GM12878 (cell line): Measurements from ENCODE around the gene NHLRC3. TPM values are rescaled to one million over a fixed set of nuclear protein-coding genes. Genes with fewer than 3 reads are reported as not detected.

Source experiments
- ATAC-seq: fragments of 200-7000 bp; cut with Tn5 transposase; 3 replicates; pipeline ENCODE4 v1.9.1; 2020; ENCODE audit warnings: mild to moderate bottlenecking, moderate library complexity
- BruUV-seq: library from RNA; stranded (reverse); fragments of 400-500 nt; replicated peaks from 2 replicates; lab custom pipeline; 2021; lab: Mats Ljungman, UMichigan
- CTCF ChIA-PET: fragments of 300-600 bp; sonication (Branson Sonifier 250); formaldehyde crosslinking; extraction: SDS; loops from one replicate; lab custom pipeline; 2021; ENCODE audit warnings: inconsistent platforms; lab: Yijun Ruan, JAX
- POLR2A ChIA-PET: fragments of 350-600 bp; formaldehyde crosslinking; extraction: SDS; loops from one replicate; lab custom pipeline; 2021; ENCODE audit warnings: inconsistent platforms; lab: Charles Lee
- RAD21 ChIA-PET: fragments of 300-600 bp; sonication (Branson Sonifier 250); formaldehyde crosslinking; loops from one replicate; lab custom pipeline; 2023; ENCODE audit warnings: antibody characterized with exemption; ENCODE audit not compliant: unreplicated experiment; lab: Charles Lee
- SMC1A ChIA-PET: fragments of 300-600 bp; sonication (Branson Sonifier 250); formaldehyde crosslinking; loops from one replicate; lab custom pipeline; 2023; ENCODE audit not compliant: unreplicated experiment, uncharacterized antibody; lab: Charles Lee
- DNase-seq: peaks from one replicate; pipeline ENCODE4 v3.0.0-alpha.2; 2011; ENCODE audit warnings: low read depth, low spot score
- FAIRE-seq: peaks from 3 replicates; lab custom pipeline; 2011; peaks lifted over from hg19 to GRCh38; lab: Jason Lieb, UNC
- H2AFZ ChIP-seq: 2 replicates; pipeline ENCODE4 v1.6.0; 2011; ENCODE audit warnings: low read depth, low read length, control low read depth; ENCODE audit not compliant: control insufficient read depth
- H3K27ac ChIP-seq: 2 replicates; pipeline ENCODE4 v1.5.1; 2011; ENCODE audit warnings: control low read depth; ENCODE audit not compliant: control insufficient read depth, insufficient read depth
- H3K27me3 ChIP-seq, 2 experiments: replicated peaks in 1 of 2; 2 replicates each; pipeline versions ENCODE4 v1.6.0 to v1.6.1; 2011; ENCODE audit warnings: low read length in 1 of 2; ENCODE audit not compliant: control insufficient read depth in 2 of 2, insufficient read depth in 2 of 2
- H3K36me3 ChIP-seq, 2 experiments: 2 replicates each; pipeline ENCODE4 v1.5.1; 2011; ENCODE audit warnings: low read length in 1 of 2; ENCODE audit not compliant: control insufficient read depth in 2 of 2, insufficient read depth in 2 of 2
- H3K4me1 ChIP-seq: 2 replicates; pipeline ENCODE4 v1.6.1; 2011; ENCODE audit warnings: mild to moderate bottlenecking, low read length, moderate library complexity, mixed read lengths; ENCODE audit not compliant: control insufficient read depth, insufficient read depth
- H3K4me2 ChIP-seq: 2 replicates; pipeline ENCODE4 v1.6.0; 2011; ENCODE audit warnings: control low read depth; ENCODE audit not compliant: control insufficient read depth, insufficient read depth
- H3K4me3 ChIP-seq: fragments of 200-600 bp; sonication (generic); 2 replicates; pipeline ENCODE4 v1.5.1; 2016
- H3K79me2 ChIP-seq: 2 replicates; pipeline ENCODE4 v1.6.0; 2011; ENCODE audit warnings: low read length; ENCODE audit not compliant: control insufficient read depth, insufficient read depth
- H3K9ac ChIP-seq: 2 replicates; pipeline ENCODE4 v1.8.0; 2011; ENCODE audit warnings: low read length, control low read depth, mixed read lengths; ENCODE audit not compliant: control insufficient read depth, insufficient read depth
- H3K9me3 ChIP-seq: replicated peaks from 3 replicates; pipeline ENCODE4 v1.5.1; 2011; ENCODE audit warnings: mild to moderate bottlenecking, low read length; ENCODE audit not compliant: control insufficient read depth, insufficient read depth
- H4K20me1 ChIP-seq: 2 replicates; pipeline ENCODE4 v1.6.0; 2011; ENCODE audit not compliant: control insufficient read depth, insufficient read depth
- MTA3 ChIP-seq: IDR thresholded peaks from 2 replicates; pipeline ENCODE4 v1.6.1; 2012; ENCODE audit warnings: low read length, inconsistent platforms, borderline replicate concordance
- NRF1 ChIP-seq: conservative IDR thresholded peaks from 2 replicates; pipeline ENCODE4 v1.6.1; 2011; ENCODE audit warnings: mild to moderate bottlenecking, low read depth, low read length, improper control_type of control experiment
- WGBS: methylation state at CpG from one replicate; pipeline ENCODE4 v1.1.6; 2016; ENCODE audit warnings: low lambda C conversion rate; ENCODE audit not compliant: insufficient replicate concordance, insufficient coverage; ENCODE audit errors: missing lambda C conversion rate; 5-methylcytosine and 5-hydroxymethylcytosine counted together
- in situ Hi-C: fragments of 300-500 bp; cut with MboI; formaldehyde crosslinking; loops from 9 replicates; pipeline ENCODE4 v1.14.3; 2018; ENCODE audit warnings: mixed read lengths
- intact Hi-C: fragments of 100-400 bp; cut with micrococcal nuclease; formaldehyde crosslinking; loops from one replicate; pipeline ENCODE4 v1.14.2; 2022; ENCODE audit not compliant: unreplicated experiment
- polyA plus RNA-seq, 11 experiments: library from polyadenylated mRNA; depleted of rRNA in 4 of 11; unstranded in 6 of 11; stranded (reverse) in 5 of 11; fragments of >200 nt; fragmentation: Nextera tagmentation in 4 of 11; fragmentation: Illumina TruSeq in 1 of 11; extraction: Ambion mirVana in 4 of 11; extraction: Trizol in 1 of 11; gene quantifications; 1 replicate in 1 of 11; 2 replicates in 10 of 11; pipeline versions ENCODE4 v1.2.1 to v1.2.3, GENCODE V29; 2011 to 2016; ENCODE audit warnings: inconsistent platforms in 2 of 11, missing spikeins in 2 of 11, low read depth in 1 of 11
- total RNA-seq, 4 experiments: library from RNA; depleted of rRNA in 3 of 4; stranded (reverse); fragments of >200 nt in 3 of 4; fragmentation: Illumina TruSeq in 1 of 4; extraction: Trizol in 1 of 4; gene quantifications; 2 replicates each; pipeline versions ENCODE4 v1.2.1 to v1.2.3, GENCODE V29; 2013 to 2021
- TF ChIP-seq, protein P1 (sequence below): fragments of 450-650 bp; IDR thresholded peaks from 2 replicates; pipeline ENCODE4 v1.6.1; 2016; ENCODE audit warnings: mild to moderate bottlenecking

The NHLRC3 gene
- total and polyA plus RNA-seq, 10 of the 15 experiments (the other 5 are each of a cell fraction or from before 2014, with no cell fraction given): 8.3 to 38.0 (median 18.9) TPM

- ChIA-PET SMC1A (interaction anchor here (1.2 kb wide), 1 partner anchor 582 kb away, joined by 4 read pairs; no protein-coding TSS in a partner anchor), CTCF (interaction anchor here (0.9 to 1.1 kb wide), 3 partner anchors 10 to 119 kb away, joined by 3 to 5 read pairs (median 3); no protein-coding TSS in a partner anchor), POLR2A (interaction anchor here (0.7 kb wide), 1 partner anchor 18 kb away, joined by 3 read pairs; no protein-coding TSS in a partner anchor)
- H2AFZ ChIP-seq: no peak overlapping the region
- in situ Hi-C loops (no loop called here), intact Hi-C loops (loop anchor here (10.0 kb wide), 1 partner anchor 689 kb away; the partner anchor contains the start of gene UFM1)
- ATAC-seq: no peak
- WGBS: 89% methylated on average over 1 of the region's 1 CpG
- FAIRE-seq: no peak
- H3K4me1 ChIP-seq: no peaks in the 10 kb centered on the region; the same call in 1 of the 2 replicates
- peaks cover 76% of the 10 kb centered on the region for H3K79me2 ChIP-seq
- peaks cover 0 to 6% of the 10 kb centered on the region in 2 experiments; a peak in 2 of 4 replicates for H3K36me3 ChIP-seq
- peak overlapping the region; percentile 9; the same call in 1 of the 2 replicates for H3K27ac ChIP-seq
- no TSS peak for BruUV-seq
- no peak overlapping the region for H3K9ac ChIP-seq
- peak overlapping the region; percentile 95; the same call in 1 of the 2 replicates for H3K4me3 ChIP-seq
- no peaks in the 10 kb centered on the region for H3K9me3 ChIP-seq
- DNase-seq: no peak
- peak overlapping the region; percentile 74 for H3K4me2 ChIP-seq
- no peaks in the 10 kb centered on the region for H3K27me3 ChIP-seq
- H4K20me1 ChIP-seq: no peaks in the 10 kb centered on the region
- TF ChIP-seq, protein P1, sequence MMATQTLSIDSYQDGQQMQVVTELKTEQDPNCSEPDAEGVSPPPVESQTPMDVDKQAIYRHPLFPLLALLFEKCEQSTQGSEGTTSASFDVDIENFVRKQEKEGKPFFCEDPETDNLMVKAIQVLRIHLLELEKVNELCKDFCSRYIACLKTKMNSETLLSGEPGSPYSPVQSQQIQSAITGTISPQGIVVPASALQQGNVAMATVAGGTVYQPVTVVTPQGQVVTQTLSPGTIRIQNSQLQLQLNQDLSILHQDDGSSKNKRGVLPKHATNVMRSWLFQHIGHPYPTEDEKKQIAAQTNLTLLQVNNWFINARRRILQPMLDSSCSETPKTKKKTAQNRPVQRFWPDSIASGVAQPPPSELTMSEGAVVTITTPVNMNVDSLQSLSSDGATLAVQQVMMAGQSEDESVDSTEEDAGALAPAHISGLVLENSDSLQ: 0 out of 2 replicates have a peak, but pooled peaks have one; percentile 24
- no peak for TF ChIP-seq NRF1
- TF ChIP-seq, all 136 proteins: peak for 1
- RAD21 ChIA-PET: interaction anchor here (1.0 kb wide), 1 partner anchor 163 kb away, joined by 4 read pairs; no protein-coding TSS in a partner anchor
These were observed 4.2 kb upstream of the NHLRC3 start for GRCh38 chr13:39034085-39034484.

- peak overlapping the region; percentile 94; the same call in 1 of the 2 replicates for H3K9ac ChIP-seq
These were observed 3.1 kb upstream of the NHLRC3 start for GRCh38 chr13:39035204-39035603.

More at GRCh38 chr13:39035204-39035603, 3.1 kb upstream of the NHLRC3 start:
- Histone ChIP-seq H3K79me2 (peaks cover 82% of the 10 kb centered on the region), H3K4me1 (peaks cover 2% of the 10 kb centered on the region), H3K36me3 (peaks cover 0 to 4% of the 10 kb centered on the region in 2 experiments; a peak in 1 of 4 replicates)
- ChIA-PET SMC1A (interaction anchor here (0.8 to 1.6 kb wide), 4 partner anchors 15 to 576 kb away, joined by 3 to 8 read pairs (median 3); no protein-coding TSS in a partner anchor), POLR2A (no interaction called here), CTCF (interaction anchor here (1.0 to 1.4 kb wide), 3 partner anchors 18 to 24 kb away, joined by 3 to 5 read pairs (median 3); no protein-coding TSS in a partner anchor)
- no peak for FAIRE-seq
- in situ Hi-C loops: no loop called here
- intact Hi-C loops: loop anchor here (10.0 kb wide), 1 partner anchor 690 kb away; the partner anchor contains the start of gene UFM1
- no peak for TF ChIP-seq MTA3
- TF ChIP-seq, all 136 proteins: peak for 0
- ATAC-seq (peak; percentile 7), DNase-seq (no peak)
- Histone ChIP-seq H3K9me3 (no peaks in the 10 kb centered on the region), H3K4me3 (peak overlapping the region; percentile 95), H3K27me3 (no peaks in the 10 kb centered on the region), H3K4me2 (peak overlapping the region; percentile 74), H3K27ac (no peak overlapping the region), H4K20me1 (no peaks in the 10 kb centered on the region), H2AFZ (no peak overlapping the region)
- 41% methylated on average over 2 of the region's 2 CpGs for WGBS
- BruUV-seq: no TSS peak
- RAD21 ChIA-PET: no interaction called here
